ENCODE results near the gene NELL1. TPM values are rescaled to one million over a fixed set of nuclear protein-coding genes. Genes with fewer than 3 reads are reported as not detected.

NELL1 gene
- total RNA-seq, 1 donor from 2014 or later, result not detected

GRCh38 chr11:21534288-21534687, 864.9 kb downstream of the NELL1 start:
- Mint-ChIP-seq H3K9me3 (no peaks in the 10 kb centered on the region), H3K27ac (no peak overlapping the region), H3K4me1 (peaks cover 10% of the 10 kb centered on the region), H3K4me3 (no peak overlapping the region), H3K27me3 (ENCODE audit: insufficient read depth, low read depth) (no peaks in the 10 kb centered on the region), H3K36me3 (no peaks in the 10 kb centered on the region)
- Histone ChIP-seq H3K4me3 (no peak overlapping the region), H3K36me3 (no peaks in the 10 kb centered on the region), H3K4me1 (peaks cover 8% of the 10 kb centered on the region), H3K4me2 (no peak overlapping the region), H2AFZ (replicated peaks) (no peak overlapping the region), H3K9me3 (ENCODE audit: low read depth) (no peaks in the 10 kb centered on the region), H3K79me2 (ENCODE audit: low read depth) (no peaks in the 10 kb centered on the region), H3F3A (ENCODE audit: low read depth) (no peaks in the 10 kb centered on the region), H4K20me1 (ENCODE audit: low read depth) (no peaks in the 10 kb centered on the region), H3K9ac (no peak overlapping the region), H3K27ac (no peak overlapping the region), H3K27me3 (no peaks in the 10 kb centered on the region)
- no peak for TF ChIP-seq CTCF (IDR thresholded peaks at IDR 0.05)
- TF ChIP-seq EZH2 (IDR thresholded peaks at IDR 0.05), result no peak
- no peak for TF ChIP-seq EZH2phosphoT487 (IDR thresholded peaks at IDR 0.05)
- DNase-seq (ENCODE audit: low spot score), result peak; percentile 43

- Histone ChIP-seq H3K27ac (no peak overlapping the region), H3K9ac (no peak overlapping the region)
- H3K27ac Mint-ChIP-seq, result no peak overlapping the region
These were observed 868.6 kb downstream of the NELL1 start for GRCh38 chr11:21537980-21538379.

GRCh38 chr11:21541187-21541751, 871.9 kb downstream of the NELL1 start:
- no peaks in the 10 kb centered on the region for H3K36me3 Mint-ChIP-seq
- no peaks in the 10 kb centered on the region for H3K27me3 Mint-ChIP-seq (ENCODE audit: insufficient read depth, low read depth)
- no peak for DNase-seq (ENCODE audit: low spot score)

More at GRCh38 chr11:21537980-21538379, 868.6 kb downstream of the NELL1 start:
- peaks cover 10% of the 10 kb centered on the region for H3K4me1 Mint-ChIP-seq
- no peak overlapping the region for H3K4me3 Mint-ChIP-seq
- no peak overlapping the region for H2AFZ ChIP-seq (replicated peaks)
- no peak overlapping the region for H3K4me3 ChIP-seq
- DNase-seq (ENCODE audit: low spot score), result no peak
- no peaks in the 10 kb centered on the region for H3F3A ChIP-seq (ENCODE audit: low read depth)
- no peaks in the 10 kb centered on the region for H3K79me2 ChIP-seq (ENCODE audit: low read depth)
- no peak overlapping the region for H3K4me2 ChIP-seq
- H3K9me3 Mint-ChIP-seq, result no peaks in the 10 kb centered on the region
- H3K27me3 Mint-ChIP-seq (ENCODE audit: insufficient read depth, low read depth), result no peaks in the 10 kb centered on the region
- no peaks in the 10 kb centered on the region for H4K20me1 ChIP-seq (ENCODE audit: low read depth)
- H3K27me3 ChIP-seq, result no peaks in the 10 kb centered on the region
- no peaks in the 10 kb centered on the region for H3K36me3 Mint-ChIP-seq
- H3K9me3 ChIP-seq (ENCODE audit: low read depth), result no peaks in the 10 kb centered on the region
- TF ChIP-seq EZH2 (IDR thresholded peaks at IDR 0.05), result no peak
- TF ChIP-seq EZH2phosphoT487 (IDR thresholded peaks at IDR 0.05), result no peak
- no peak for TF ChIP-seq CTCF (IDR thresholded peaks at IDR 0.05)
- no peaks in the 10 kb centered on the region for H3K36me3 ChIP-seq
- H3K4me1 ChIP-seq, result no peaks in the 10 kb centered on the region

More at GRCh38 chr11:21541187-21541751, 871.9 kb downstream of the NELL1 start:
- Histone ChIP-seq H3K4me2 (no peak overlapping the region), H4K20me1 (ENCODE audit: low read depth) (no peaks in the 10 kb centered on the region), H3K36me3 (no peaks in the 10 kb centered on the region), H3K4me3 (no peak overlapping the region), H3K4me1 (no peaks in the 10 kb centered on the region), H3K9ac (no peak overlapping the region), H3F3A (ENCODE audit: low read depth) (no peaks in the 10 kb centered on the region), H3K9me3 (ENCODE audit: low read depth) (no peaks in the 10 kb centered on the region), H3K27ac (no peak overlapping the region), H3K27me3 (no peaks in the 10 kb centered on the region), H2AFZ (replicated peaks) (no peak overlapping the region), H3K79me2 (ENCODE audit: low read depth) (no peaks in the 10 kb centered on the region)
- no peak overlapping the region for H3K27ac Mint-ChIP-seq
- TF ChIP-seq EZH2 (IDR thresholded peaks at IDR 0.05), result no peak
- no peak for TF ChIP-seq EZH2phosphoT487 (IDR thresholded peaks at IDR 0.05)
- TF ChIP-seq CTCF (IDR thresholded peaks at IDR 0.05), result no peak
- H3K4me1 Mint-ChIP-seq, result peaks cover 6% of the 10 kb centered on the region
- H3K4me3 Mint-ChIP-seq, result no peak overlapping the region
- H3K9me3 Mint-ChIP-seq, result no peaks in the 10 kb centered on the region

Data from neural progenitor cell (in vitro differentiated cells).